GM12801 (cell line): ENCODE measurements around the gene PLEKHH1.

Experiments used
- TF ChIP-seq, protein P1 (sequence below): IDR thresholded peaks from one replicate; pipeline ENCODE4 v1.5.1; 2011; ENCODE audit warnings: control low read depth; ENCODE audit not compliant: insufficient read length; ENCODE audit errors: extremely low read depth

The PLEKHH1 gene

DNA sequence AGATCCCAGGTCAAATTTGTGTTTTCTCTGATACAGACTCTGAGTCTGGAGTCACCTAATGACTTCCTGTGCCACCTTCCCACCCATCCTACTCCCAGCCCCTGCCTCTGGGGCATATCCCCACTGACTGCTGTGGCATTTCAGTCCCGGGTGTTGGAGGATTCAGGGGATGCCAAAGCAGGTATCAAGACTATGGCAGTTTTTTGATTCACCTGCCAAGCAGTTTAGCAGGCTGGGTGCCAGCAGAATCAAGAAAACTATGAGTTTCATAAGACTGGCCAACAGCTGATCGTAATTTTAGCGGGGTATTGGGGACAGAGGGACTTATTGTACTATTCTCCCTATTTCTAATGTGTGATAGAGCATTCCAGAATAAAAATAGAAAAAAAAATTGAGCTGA lies 4.6 kb downstream of the PLEKHH1 start:
- TF ChIP-seq, protein P1, sequence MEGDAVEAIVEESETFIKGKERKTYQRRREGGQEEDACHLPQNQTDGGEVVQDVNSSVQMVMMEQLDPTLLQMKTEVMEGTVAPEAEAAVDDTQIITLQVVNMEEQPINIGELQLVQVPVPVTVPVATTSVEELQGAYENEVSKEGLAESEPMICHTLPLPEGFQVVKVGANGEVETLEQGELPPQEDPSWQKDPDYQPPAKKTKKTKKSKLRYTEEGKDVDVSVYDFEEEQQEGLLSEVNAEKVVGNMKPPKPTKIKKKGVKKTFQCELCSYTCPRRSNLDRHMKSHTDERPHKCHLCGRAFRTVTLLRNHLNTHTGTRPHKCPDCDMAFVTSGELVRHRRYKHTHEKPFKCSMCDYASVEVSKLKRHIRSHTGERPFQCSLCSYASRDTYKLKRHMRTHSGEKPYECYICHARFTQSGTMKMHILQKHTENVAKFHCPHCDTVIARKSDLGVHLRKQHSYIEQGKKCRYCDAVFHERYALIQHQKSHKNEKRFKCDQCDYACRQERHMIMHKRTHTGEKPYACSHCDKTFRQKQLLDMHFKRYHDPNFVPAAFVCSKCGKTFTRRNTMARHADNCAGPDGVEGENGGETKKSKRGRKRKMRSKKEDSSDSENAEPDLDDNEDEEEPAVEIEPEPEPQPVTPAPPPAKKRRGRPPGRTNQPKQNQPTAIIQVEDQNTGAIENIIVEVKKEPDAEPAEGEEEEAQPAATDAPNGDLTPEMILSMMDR, result no peak

DNA sequence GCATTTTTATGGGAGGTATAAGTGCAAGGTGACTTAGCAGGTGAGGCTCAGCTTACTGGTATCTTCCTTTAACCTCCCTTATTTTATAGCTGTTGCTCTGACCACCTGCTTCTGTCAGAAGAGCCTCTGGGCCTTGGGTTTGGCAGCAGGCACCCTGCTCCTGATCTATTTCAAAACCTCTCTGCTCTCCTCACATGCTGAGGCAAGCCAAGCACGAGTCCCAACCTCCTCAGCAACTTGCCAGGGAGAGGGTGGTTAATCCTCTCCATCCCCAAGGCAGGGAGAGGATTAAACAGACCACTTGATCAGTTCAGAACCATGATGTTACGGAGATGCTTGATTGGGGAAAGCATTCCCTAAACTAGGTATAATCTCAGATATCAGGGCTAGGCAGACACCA lies 5.4 kb downstream of the PLEKHH1 start:
- TF ChIP-seq, protein P1, result no peak

DNA sequence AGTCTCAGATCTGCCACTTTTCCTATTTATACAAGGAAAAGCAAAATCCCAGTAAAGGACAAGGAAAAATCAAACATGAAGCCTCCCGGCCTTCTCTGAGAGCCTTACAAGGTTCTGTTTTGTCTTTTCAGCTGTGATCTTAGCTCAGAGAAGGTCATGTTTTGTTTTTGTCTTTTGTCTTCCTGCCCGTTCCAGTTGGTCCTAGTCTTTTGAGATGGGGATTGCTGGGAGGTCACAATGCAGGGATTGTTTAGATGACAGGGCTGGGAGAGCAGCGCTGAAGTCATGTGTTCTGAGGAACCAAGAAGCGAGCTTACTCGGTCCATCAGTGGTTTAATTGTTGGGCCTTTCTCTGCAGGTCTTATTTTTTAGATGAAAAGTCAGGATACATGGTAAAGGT lies 6.0 kb downstream of the PLEKHH1 start:
- TF ChIP-seq, protein P1, result no peak

DNA sequence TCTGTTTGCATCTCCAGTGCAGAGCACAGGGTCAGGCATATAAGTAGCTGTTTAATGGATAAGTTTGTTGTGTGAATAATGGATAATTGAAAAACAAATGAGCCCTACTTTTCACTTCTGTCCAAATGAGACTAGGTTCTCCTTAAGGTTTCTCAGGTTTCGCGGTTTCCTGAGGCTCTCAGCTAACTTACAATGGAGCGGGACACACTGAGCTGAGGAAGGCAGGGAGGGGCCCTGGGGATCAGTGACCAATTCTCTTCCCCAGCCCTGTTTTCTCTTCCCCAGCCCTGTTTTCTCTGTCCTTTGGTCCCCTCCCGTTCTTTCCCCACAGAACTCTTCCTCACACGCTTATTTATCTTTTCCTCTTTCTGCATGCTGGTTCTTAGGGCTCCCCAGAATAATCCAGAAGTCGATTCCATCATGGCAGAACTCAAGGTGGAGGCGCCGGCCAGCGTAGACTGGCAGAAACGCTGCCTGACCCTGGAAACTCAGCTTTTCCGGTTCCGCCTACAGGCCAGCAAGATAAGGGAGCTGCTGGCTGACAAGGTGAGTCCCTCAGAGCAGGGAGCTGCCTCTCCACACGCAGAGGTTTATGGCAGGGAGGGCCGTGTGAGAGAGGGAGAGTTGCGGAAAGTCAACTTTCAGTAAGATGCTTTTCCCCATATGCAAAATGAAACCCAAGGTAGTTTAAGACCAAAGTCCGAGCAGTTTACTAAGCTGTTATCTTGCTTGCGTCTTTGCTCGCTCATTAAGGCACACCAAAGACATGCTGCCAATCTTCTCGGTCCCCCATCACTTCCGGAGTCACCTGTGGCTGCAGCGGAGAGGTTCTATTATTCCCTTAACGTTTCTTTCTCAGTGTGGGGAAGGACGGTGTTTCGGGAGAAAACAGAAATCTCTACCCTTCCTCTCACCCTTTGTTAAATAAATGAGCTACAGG lies 8.6 kb downstream of the PLEKHH1 start:
- TF ChIP-seq, protein P1, result no peak

DNA sequence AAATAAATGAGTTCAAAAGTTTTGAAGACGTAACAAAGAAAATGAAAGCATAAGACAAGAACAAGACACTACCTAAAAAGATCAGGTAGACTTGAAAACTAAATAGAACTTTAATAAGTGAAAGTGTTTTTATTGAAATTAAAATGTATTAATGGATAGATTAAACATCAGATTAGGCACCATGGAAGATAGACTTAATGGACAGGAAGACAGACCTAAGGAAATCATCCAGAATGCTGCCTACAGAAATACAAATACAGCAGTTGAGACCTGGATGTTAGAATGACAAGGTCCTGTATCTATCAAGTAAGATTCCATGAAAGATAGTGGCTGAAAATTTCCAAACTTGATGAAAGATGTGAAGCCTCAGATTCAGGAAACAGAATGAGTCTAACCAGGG lies 11.5 kb downstream of the PLEKHH1 start:
- TF ChIP-seq, protein P1, result no peak

DNA sequence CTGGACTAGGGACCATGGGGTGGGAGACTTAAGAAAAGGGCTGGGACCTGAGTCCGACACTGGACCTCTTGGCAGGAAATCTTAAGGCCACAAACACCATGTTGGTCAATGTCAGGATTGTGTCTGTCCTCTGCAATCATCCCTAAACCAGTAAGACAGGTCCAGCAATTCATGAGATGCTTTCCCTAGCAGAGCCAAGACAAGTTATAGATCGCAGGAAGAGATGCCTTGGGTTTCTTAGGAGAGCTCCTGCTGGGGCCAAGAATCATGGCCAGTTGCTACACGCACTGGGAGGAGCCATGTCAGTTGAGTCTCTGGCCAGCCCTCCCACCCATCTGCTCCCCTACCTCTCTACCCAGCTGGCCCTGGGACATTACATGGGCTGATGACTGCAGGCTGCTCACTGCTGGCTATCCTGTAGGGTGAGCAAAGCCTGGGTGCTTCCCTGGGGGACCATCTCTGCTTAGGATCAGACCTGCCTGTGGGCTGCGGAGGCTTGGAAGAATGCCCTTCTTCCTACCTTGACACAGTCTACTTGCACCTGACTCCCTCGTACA lies 14.2 kb downstream of the PLEKHH1 start:
- TF ChIP-seq, protein P1, result no peak

DNA sequence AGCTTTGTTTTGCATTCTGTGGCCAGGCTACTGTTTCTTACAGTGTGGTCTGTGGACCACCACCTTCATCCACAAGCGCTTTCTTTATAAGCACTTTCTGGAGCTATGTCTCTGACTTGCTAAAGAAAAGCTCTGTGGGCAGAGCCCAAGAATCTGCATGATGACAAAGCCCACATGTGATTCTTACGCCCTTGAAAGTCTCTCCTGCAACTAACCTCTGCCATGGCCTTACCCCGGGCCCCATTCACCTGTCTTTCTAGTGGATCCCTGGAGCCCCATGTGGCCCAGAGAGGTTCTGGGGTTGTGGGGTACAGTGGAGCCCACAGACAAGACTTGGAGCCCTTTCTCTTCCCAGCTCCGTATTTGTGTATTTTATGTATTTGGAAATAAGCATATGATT lies 16.6 kb downstream of the PLEKHH1 start:
- TF ChIP-seq, protein P1, result no peak
